ENCODE measurements around the gene ATG10. TPM values are rescaled to one million over a fixed set of nuclear protein-coding genes. Genes with fewer than 3 reads are reported as not detected.
"Not testable (repeated sequence)": the region's sequence is repeated elsewhere in the genome, so short reads cannot be mapped to it uniquely, and the experiment has no call there.

Gene ATG10
- total RNA-seq, 1 donor from 2014 or later = 4.2 TPM

GRCh38 chr5:81980598-81981260, 8.9 kb downstream of the ATG10 start:
- no peak overlapping the region for H3K4me3 ChIP-seq
- H3K4me1 ChIP-seq = no peaks in the 10 kb centered on the region
- no peak for DNase-seq (ENCODE audit: extremely low spot score in 2 of 2)
- H3K36me3 ChIP-seq = peaks cover 0 to 7% of the 10 kb centered on the region in 2 donors
- H3K9me3 ChIP-seq = no peaks in the 10 kb centered on the region
- no peak overlapping the region for H3K27ac ChIP-seq
- no peaks in the 10 kb centered on the region for H3K27me3 ChIP-seq
- TF ChIP-seq CTCF (IDR thresholded peaks at IDR 0.05) (no peak), POLR2A (IDR thresholded peaks at IDR 0.05) (no peak), POLR2AphosphoS5 (IDR thresholded peaks at IDR 0.05; ENCODE audit: insufficient read depth in 1 of 2, low read depth in 1 of 2) (no peak)
- intact Hi-C loops (cut with DNase I) = no loop called here

- H3K4me1 ChIP-seq; H3K27ac ChIP-seq; H3K36me3 ChIP-seq; H3K27me3 ChIP-seq; H3K4me3 ChIP-seq; intact Hi-C loops (cut with DNase I); H3K9me3 ChIP-seq; DNase-seq (ENCODE audit: extremely low spot score in 2 of 2): not testable (repeated sequence)
Observed at GRCh38 chr5:81982172-81982685, 10.4 kb downstream of the ATG10 start.

GRCh38 chr5:81983148-81983547, 11.3 kb downstream of the ATG10 start:
- H3K27me3 ChIP-seq; DNase-seq (ENCODE audit: extremely low spot score in 2 of 2); H3K9me3 ChIP-seq; H3K4me3 ChIP-seq; H3K27ac ChIP-seq; H3K4me1 ChIP-seq; H3K36me3 ChIP-seq; intact Hi-C loops (cut with DNase I): not testable (repeated sequence)

DNA sequence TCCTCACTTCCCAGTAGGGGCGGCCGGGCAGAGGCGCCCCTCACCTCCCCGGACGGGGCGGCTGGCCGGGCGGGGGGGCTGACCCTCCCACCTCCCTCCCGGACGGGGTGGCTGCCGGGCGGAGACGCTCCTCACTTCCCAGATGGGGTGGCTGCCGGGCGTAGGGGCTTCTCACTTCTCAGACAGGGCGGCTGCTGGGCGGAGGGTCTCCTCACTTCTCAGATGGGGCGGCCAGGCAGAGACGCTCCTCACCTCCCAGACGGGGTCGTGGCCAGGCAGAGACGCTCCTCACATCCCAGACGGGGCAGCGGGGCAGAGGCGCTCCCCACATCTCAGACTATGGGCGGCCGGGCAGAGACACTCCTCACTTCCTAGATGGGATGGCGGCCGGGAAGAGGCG, 11.7 kb downstream of the ATG10 start:
- DNase-seq (ENCODE audit: extremely low spot score in 2 of 2); H3K36me3 ChIP-seq; H3K4me1 ChIP-seq; H3K27me3 ChIP-seq; intact Hi-C loops (cut with DNase I); H3K9me3 ChIP-seq; H3K27ac ChIP-seq; H3K4me3 ChIP-seq: not testable (repeated sequence)

DNA sequence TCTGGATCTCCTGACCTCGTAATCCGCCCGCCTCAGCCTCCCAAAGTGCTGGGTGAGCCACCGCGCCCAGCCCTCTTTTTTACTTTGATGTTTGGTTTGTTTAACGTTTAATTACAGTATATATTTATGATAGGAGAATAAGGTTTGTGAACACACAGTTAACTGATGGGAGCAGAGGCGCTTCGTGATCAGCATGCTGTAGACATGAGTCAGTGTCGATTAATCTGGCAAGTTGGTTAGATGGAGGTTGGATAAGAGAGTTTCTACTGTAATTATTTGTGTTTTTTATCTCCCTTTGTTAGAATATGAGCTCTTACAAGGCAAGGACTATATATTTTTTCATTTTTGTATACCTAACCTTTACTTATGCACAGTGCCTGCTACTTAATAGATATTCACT, 14.3 kb downstream of the ATG10 start:
- no peak overlapping the region for H3K4me3 ChIP-seq
- intact Hi-C loops (cut with DNase I) = no loop called here
- H3K9me3 ChIP-seq = no peaks in the 10 kb centered on the region
- no peaks in the 10 kb centered on the region for H3K4me1 ChIP-seq
- H3K36me3 ChIP-seq = no peaks in the 10 kb centered on the region
- TF ChIP-seq CTCF (IDR thresholded peaks at IDR 0.05) (no peak), POLR2AphosphoS5 (IDR thresholded peaks at IDR 0.05; ENCODE audit: insufficient read depth in 1 of 2, low read depth in 1 of 2) (no peak), POLR2A (IDR thresholded peaks at IDR 0.05) (no peak)
- no peak overlapping the region for H3K27ac ChIP-seq
- H3K27me3 ChIP-seq = no peaks in the 10 kb centered on the region
- DNase-seq (ENCODE audit: extremely low spot score in 2 of 2) = no peak

DNA sequence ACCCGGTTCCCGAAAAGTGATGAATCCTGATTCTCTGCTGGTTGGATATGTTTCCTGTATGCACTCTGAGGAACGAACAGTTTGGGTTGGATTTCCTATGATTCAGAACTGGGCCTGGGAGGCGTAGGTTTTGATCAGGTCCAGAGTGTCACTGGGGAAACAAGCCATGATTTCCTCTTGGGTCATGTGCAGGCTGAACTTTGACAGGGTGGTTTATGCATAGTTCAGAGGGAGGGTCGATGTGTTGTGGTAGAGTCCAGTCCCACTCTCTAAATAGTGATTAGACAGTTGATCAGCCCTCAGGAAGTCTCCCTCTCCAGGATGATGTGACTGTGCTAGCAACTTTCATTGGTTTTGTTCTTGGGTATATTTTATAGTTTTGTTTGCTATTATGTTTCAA, 17.4 kb downstream of the ATG10 start:
- no peak for TF ChIP-seq CTCF (IDR thresholded peaks at IDR 0.05)
- no peak for TF ChIP-seq POLR2AphosphoS5 (IDR thresholded peaks at IDR 0.05; ENCODE audit: insufficient read depth in 1 of 2, low read depth in 1 of 2)
- intact Hi-C loops (cut with DNase I) = no loop called here

More for the DNA sequence above, 17.4 kb downstream of the ATG10 start:
- DNase-seq (ENCODE audit: extremely low spot score in 2 of 2) = no peak
- no peak overlapping the region for H3K27ac ChIP-seq
- H3K9me3 ChIP-seq = no peaks in the 10 kb centered on the region
- H3K36me3 ChIP-seq = no peaks in the 10 kb centered on the region
- H3K4me3 ChIP-seq = no peak overlapping the region
- H3K27me3 ChIP-seq = no peaks in the 10 kb centered on the region
- no peaks in the 10 kb centered on the region for H3K4me1 ChIP-seq
